SU-DHL-6 (cell line): ENCODE data around the gene TAX1BP1.

ENCODE experiments used
- H2AFZ ChIP-seq: fragments of 200-600 bp; sonication (generic); 2 replicates; pipeline ENCODE4 v1.6.1; 2014; ENCODE audit warnings: low read depth, mild to moderate bottlenecking, moderate library complexity, mixed read lengths, antibody characterized with exemption, low read length; ENCODE audit not compliant: severe bottlenecking
- H3F3A ChIP-seq: fragments of 200-600 bp; shearing (Covaris generic); 2 replicates; pipeline ENCODE4 v1.6.0; 2016; ENCODE audit warnings: antibody characterized with exemption, mild to moderate bottlenecking; ENCODE audit not compliant: insufficient read depth
- H3K27ac ChIP-seq: fragments of 200-600 bp; sonication (generic); 2 replicates; pipeline ENCODE4 v1.5.1; 2016; ENCODE audit warnings: low read depth, mild to moderate bottlenecking, low read length, moderate library complexity, mixed read lengths
- H3K27me3 ChIP-seq: fragments of 200-600 bp; sonication (generic), shearing (Covaris generic); 2 replicates; pipeline ENCODE4 v1.6.0; 2014; ENCODE audit warnings: mild to moderate bottlenecking, low read length
- H3K36me3 ChIP-seq: fragments of 200-600 bp; sonication (generic); 2 replicates; pipeline ENCODE4 v1.6.1; 2014; ENCODE audit warnings: mild to moderate bottlenecking, low read length, mixed read lengths
- H3K4me2 ChIP-seq: fragments of 300-600, 200-600 bp; shearing (Covaris generic), sonication (generic); 2 replicates; pipeline ENCODE4 v1.6.0; 2014; ENCODE audit warnings: low read length, low read depth, mild to moderate bottlenecking; ENCODE audit not compliant: poor library complexity, severe bottlenecking
- H3K4me3 ChIP-seq: fragments of 200-600 bp; sonication (generic); 2 replicates; pipeline ENCODE4 v1.5.1; 2014; ENCODE audit warnings: antibody characterized with exemption, low read length, mild to moderate bottlenecking, mixed read lengths; ENCODE audit not compliant: insufficient read depth, poor library complexity, severe bottlenecking
- H3K79me2 ChIP-seq: fragments of 200-600 bp; sonication (generic); 2 replicates; pipeline ENCODE4 v1.6.1; 2014; ENCODE audit warnings: mild to moderate bottlenecking, low read length, moderate library complexity; ENCODE audit not compliant: insufficient read depth
- H3K9ac ChIP-seq: fragments of 200-600 bp; sonication (generic); 2 replicates; pipeline ENCODE4 v1.7.0; 2014; ENCODE audit warnings: mild to moderate bottlenecking, low read length
- H3K9me2 ChIP-seq: fragments of 200-600 bp; sonication (generic); replicated peaks from 2 replicates; pipeline ENCODE4 v1.6.1; 2014; ENCODE audit warnings: low read length; ENCODE audit not compliant: insufficient read depth
- H3K9me3 ChIP-seq: fragments of 200-600 bp; sonication (generic); 2 replicates; pipeline ENCODE4 v1.6.1; 2014; ENCODE audit warnings: low read length, mixed read lengths; ENCODE audit not compliant: insufficient read depth
- H4K20me1 ChIP-seq: fragments of 200-600 bp; sonication (generic); 2 replicates; pipeline ENCODE4 v1.6.1; 2014; ENCODE audit warnings: low read depth, mild to moderate bottlenecking, antibody characterized with exemption, low read length, moderate library complexity, mixed read lengths
- EZH2phosphoT487 ChIP-seq: fragments of 200-600 bp; sonication (generic), shearing (Covaris generic); conservative IDR thresholded peaks from 2 replicates; pipeline ENCODE4 v1.6.1; 2018; ENCODE audit warnings: mild to moderate bottlenecking, antibody characterized with exemption, low read length, moderate library complexity, mixed read lengths
- TF ChIP-seq, protein P1 (sequence below): fragments of 200-600 bp; sonication (generic); IDR thresholded peaks from one replicate; pipeline ENCODE4 v1.5.1; 2017; ENCODE audit warnings: antibody characterized with exemption, mild to moderate bottlenecking, low read length, moderate library complexity; ENCODE audit not compliant: insufficient read depth, poor library complexity, severe bottlenecking

Gene TAX1BP1

DNA sequence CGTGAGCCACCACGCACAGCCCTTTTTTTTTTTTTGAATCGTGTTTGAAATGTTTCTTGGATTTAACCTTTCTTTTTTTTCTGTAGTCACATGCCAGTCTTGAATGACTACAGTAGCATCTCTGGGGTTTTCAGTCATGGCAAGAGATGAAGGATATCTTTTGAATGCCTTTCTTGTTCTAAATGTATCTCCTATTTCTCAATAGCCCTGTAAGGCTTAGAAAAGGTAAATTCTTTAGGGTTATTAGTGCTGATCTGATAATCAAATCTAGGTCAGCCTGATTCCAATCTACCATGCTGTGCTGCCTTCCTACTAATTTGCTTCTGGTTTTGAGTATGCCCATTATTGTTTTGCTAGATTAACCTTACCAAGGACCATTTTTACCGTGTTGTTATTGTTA lies 70.2 kb downstream of the TAX1BP1 start:
- Histone ChIP-seq H3K9me2 (no peaks in the 10 kb centered on the region), H2AFZ (no peak overlapping the region), H3K4me2 (no peak overlapping the region), H3K36me3 (no peaks in the 10 kb centered on the region), H3K27ac (no peak overlapping the region), H3K9me3 (no peaks in the 10 kb centered on the region), H4K20me1 (no peaks in the 10 kb centered on the region), H3K79me2 (no peaks in the 10 kb centered on the region), H3K9ac (no peak overlapping the region), H3K4me3 (no peak overlapping the region), H3K27me3 (no peaks in the 10 kb centered on the region), H3F3A (no peaks in the 10 kb centered on the region)
- TF ChIP-seq, protein P1, sequence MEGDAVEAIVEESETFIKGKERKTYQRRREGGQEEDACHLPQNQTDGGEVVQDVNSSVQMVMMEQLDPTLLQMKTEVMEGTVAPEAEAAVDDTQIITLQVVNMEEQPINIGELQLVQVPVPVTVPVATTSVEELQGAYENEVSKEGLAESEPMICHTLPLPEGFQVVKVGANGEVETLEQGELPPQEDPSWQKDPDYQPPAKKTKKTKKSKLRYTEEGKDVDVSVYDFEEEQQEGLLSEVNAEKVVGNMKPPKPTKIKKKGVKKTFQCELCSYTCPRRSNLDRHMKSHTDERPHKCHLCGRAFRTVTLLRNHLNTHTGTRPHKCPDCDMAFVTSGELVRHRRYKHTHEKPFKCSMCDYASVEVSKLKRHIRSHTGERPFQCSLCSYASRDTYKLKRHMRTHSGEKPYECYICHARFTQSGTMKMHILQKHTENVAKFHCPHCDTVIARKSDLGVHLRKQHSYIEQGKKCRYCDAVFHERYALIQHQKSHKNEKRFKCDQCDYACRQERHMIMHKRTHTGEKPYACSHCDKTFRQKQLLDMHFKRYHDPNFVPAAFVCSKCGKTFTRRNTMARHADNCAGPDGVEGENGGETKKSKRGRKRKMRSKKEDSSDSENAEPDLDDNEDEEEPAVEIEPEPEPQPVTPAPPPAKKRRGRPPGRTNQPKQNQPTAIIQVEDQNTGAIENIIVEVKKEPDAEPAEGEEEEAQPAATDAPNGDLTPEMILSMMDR: no peak
- TF ChIP-seq EZH2phosphoT487: no peak

DNA sequence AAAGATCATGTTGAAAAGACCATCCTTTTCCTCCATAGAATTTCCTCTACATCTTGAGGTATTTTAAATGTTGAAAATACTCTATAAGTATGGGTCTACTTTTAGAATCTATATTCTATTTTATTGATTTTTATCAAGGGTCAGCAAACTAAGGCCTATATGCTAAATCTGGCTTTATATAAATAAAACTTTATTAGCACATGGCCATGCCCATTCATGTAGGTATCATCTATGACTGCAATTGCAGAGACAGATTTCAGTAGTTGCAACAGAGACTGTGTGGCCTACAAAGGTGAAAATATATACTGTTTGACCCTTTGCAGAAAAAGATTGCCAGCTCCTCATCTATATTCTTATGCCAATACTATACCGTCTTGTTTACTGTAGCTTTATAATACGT lies 72.7 kb downstream of the TAX1BP1 start:
- no peak overlapping the region for H3K9ac ChIP-seq
- no peak overlapping the region for H2AFZ ChIP-seq
- no peaks in the 10 kb centered on the region for H3K27me3 ChIP-seq
- H4K20me1 ChIP-seq: no peaks in the 10 kb centered on the region
- H3K27ac ChIP-seq: no peak overlapping the region
- H3K4me2 ChIP-seq: no peak overlapping the region
- no peaks in the 10 kb centered on the region for H3F3A ChIP-seq
- H3K9me2 ChIP-seq: no peaks in the 10 kb centered on the region
- H3K4me3 ChIP-seq: no peak overlapping the region
- no peaks in the 10 kb centered on the region; the same call in 1 of the 2 replicates for H3K36me3 ChIP-seq
- no peak for TF ChIP-seq EZH2phosphoT487
- TF ChIP-seq, protein P1: no peak
- H3K9me3 ChIP-seq: no peaks in the 10 kb centered on the region
- no peaks in the 10 kb centered on the region for H3K79me2 ChIP-seq

DNA sequence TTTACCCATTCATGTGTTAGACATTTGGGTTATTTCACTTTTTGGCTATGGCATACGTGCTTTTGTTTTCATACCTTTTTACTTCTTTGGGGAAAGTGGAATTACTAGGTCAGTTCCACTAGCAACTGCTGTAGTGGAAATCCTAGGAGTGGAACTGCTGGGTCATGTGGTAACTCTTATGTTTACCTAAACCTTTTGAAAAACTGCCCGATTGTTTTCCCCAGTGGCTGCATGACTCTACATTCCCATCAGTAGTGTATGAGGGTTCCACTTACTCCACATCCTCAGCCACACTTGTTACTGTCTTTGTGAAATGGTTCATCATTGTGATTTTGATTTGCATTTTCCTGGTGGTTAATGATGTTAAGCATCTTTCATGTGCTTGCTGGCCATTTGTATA lies 82.3 kb downstream of the TAX1BP1 start:
- Histone ChIP-seq H3K9me3 (no peaks in the 10 kb centered on the region), H3K4me2 (no peak overlapping the region), H3K36me3 (no peaks in the 10 kb centered on the region), H4K20me1 (no peaks in the 10 kb centered on the region), H3K79me2 (no peaks in the 10 kb centered on the region), H3K27me3 (no peaks in the 10 kb centered on the region), H3K27ac (no peak overlapping the region), H2AFZ (no peak overlapping the region), H3F3A (no peaks in the 10 kb centered on the region), H3K9me2 (no peaks in the 10 kb centered on the region), H3K4me3 (no peak overlapping the region), H3K9ac (no peak overlapping the region)
- no peak for TF ChIP-seq EZH2phosphoT487
- TF ChIP-seq, protein P1: no peak

DNA sequence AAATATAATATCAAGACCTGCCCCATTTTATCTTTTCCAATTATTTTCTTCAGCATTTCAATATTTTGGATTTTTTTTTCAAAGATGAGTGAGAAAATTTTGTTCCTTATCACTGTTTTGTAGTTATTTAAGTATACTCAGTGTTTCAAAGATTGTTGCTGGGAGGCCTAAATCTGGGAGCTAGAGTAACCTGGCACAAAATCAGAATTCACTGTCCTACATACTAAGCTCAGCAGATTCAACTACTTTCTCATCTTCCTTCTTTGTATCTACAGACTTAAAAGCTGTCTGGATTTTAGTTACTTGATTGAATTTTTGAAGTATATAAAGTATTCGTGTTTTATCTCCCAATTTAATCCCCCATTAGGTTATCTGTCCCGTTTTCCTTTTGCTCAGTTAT lies 85.9 kb downstream of the TAX1BP1 start:
- Histone ChIP-seq H3K27ac (no peak overlapping the region), H3K9me2 (no peaks in the 10 kb centered on the region), H3K27me3 (no peaks in the 10 kb centered on the region), H3K79me2 (no peaks in the 10 kb centered on the region), H3K36me3 (peaks cover 7% of the 10 kb centered on the region; the same call in 1 of the 2 replicates), H3K4me3 (no peak overlapping the region), H3F3A (no peaks in the 10 kb centered on the region), H2AFZ (no peak overlapping the region), H3K9me3 (no peaks in the 10 kb centered on the region), H4K20me1 (no peaks in the 10 kb centered on the region), H3K4me2 (no peak overlapping the region), H3K9ac (no peak overlapping the region)
- TF ChIP-seq, protein P1: no peak
- TF ChIP-seq EZH2phosphoT487: no peak
